Measurements from ENCODE around the gene ZNHIT6. TPM values are rescaled to one million over a fixed set of nuclear protein-coding genes. Genes with fewer than 3 reads are reported as not detected.

The ZNHIT6 gene
- total RNA-seq, 1 experiment from 2014 or later = 56.2 TPM

DNA sequence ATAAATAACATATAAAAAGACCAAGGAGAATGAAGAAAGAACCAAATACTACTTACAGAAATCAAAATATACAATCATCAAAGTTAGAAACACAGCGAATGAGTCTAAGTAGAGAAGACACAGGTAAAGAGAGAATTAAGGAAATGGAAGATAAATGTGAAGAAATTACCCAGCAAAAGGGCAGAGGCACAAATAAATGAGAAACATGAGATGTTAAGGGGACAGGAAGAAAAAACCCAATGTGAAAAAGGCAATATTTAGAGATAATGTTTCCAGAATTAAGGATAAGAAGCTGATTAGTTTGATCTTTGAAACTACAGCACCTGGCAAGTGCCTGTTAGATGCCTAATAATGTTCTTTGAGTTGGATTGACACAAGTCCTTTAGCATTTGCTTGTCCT is 86.8 kb downstream of the ZNHIT6 start:
- CTCF ChIA-PET = no interaction called here

DNA sequence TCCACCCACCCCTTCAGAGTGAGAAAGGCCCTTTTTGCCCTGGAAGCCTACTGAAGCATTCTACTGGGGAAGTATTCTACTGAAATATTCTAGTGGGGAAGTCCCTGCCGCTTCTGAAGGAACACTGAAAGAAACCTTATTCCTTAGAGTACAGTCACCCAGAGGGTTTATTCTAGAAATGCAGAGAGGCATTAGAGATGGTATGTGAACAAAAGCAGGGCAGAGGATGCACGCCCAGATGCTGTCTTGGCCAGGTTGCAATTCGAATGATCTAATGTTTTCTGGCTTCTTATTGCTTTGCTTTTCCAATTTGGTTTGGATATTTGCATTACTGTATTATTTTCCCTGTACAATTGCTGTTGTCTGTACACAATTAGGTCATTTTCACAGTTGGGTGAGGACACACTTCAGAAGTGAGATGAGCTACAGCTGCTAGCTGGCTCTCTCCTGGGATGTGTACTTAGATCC is 90.6 kb downstream of the ZNHIT6 start:
- ChIA-PET POLR2A (interaction anchor here (0.7 to 0.9 kb wide), 2 partner anchors 23 to 999 kb away, joined by 3 to 4 read pairs; no protein-coding TSS in a partner anchor), CTCF (interaction anchor here (1.1 kb wide), 1 partner anchor 75 kb away, joined by 3 read pairs; no protein-coding TSS in a partner anchor)
- TF ChIP-seq TCF7L2 (IDR thresholded peaks at IDR 0.05; ENCODE audit: low read depth, low read length) (no peak), POLR2AphosphoS5 (IDR thresholded peaks at IDR 0.05; ENCODE audit: low read depth, low read length) (no peak), SIN3A (IDR thresholded peaks at IDR 0.05; ENCODE audit: borderline replicate concordance, insufficient read depth, low read depth, low read length) (no peak)
- TF ChIP-seq, protein P1, sequence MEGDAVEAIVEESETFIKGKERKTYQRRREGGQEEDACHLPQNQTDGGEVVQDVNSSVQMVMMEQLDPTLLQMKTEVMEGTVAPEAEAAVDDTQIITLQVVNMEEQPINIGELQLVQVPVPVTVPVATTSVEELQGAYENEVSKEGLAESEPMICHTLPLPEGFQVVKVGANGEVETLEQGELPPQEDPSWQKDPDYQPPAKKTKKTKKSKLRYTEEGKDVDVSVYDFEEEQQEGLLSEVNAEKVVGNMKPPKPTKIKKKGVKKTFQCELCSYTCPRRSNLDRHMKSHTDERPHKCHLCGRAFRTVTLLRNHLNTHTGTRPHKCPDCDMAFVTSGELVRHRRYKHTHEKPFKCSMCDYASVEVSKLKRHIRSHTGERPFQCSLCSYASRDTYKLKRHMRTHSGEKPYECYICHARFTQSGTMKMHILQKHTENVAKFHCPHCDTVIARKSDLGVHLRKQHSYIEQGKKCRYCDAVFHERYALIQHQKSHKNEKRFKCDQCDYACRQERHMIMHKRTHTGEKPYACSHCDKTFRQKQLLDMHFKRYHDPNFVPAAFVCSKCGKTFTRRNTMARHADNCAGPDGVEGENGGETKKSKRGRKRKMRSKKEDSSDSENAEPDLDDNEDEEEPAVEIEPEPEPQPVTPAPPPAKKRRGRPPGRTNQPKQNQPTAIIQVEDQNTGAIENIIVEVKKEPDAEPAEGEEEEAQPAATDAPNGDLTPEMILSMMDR (IDR thresholded peaks at IDR 0.05) = no peak
- TF ChIP-seq, protein P2, sequence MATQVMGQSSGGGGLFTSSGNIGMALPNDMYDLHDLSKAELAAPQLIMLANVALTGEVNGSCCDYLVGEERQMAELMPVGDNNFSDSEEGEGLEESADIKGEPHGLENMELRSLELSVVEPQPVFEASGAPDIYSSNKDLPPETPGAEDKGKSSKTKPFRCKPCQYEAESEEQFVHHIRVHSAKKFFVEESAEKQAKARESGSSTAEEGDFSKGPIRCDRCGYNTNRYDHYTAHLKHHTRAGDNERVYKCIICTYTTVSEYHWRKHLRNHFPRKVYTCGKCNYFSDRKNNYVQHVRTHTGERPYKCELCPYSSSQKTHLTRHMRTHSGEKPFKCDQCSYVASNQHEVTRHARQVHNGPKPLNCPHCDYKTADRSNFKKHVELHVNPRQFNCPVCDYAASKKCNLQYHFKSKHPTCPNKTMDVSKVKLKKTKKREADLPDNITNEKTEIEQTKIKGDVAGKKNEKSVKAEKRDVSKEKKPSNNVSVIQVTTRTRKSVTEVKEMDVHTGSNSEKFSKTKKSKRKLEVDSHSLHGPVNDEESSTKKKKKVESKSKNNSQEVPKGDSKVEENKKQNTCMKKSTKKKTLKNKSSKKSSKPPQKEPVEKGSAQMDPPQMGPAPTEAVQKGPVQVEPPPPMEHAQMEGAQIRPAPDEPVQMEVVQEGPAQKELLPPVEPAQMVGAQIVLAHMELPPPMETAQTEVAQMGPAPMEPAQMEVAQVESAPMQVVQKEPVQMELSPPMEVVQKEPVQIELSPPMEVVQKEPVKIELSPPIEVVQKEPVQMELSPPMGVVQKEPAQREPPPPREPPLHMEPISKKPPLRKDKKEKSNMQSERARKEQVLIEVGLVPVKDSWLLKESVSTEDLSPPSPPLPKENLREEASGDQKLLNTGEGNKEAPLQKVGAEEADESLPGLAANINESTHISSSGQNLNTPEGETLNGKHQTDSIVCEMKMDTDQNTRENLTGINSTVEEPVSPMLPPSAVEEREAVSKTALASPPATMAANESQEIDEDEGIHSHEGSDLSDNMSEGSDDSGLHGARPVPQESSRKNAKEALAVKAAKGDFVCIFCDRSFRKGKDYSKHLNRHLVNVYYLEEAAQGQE (IDR thresholded peaks at IDR 0.05; ENCODE audit: insufficient read depth in 1 of 2, low read depth in 2 of 2, low read length in 1 of 2) = no peak
- intact Hi-C loops (cut with micrococcal nuclease; ENCODE audit: unreplicated experiment) (no loop called here), in situ Hi-C loops (cut with HindIII; ENCODE audit: low pct_unique_long_range_greater_than_20kb, low sequenced_read_pairs) (no loop called here)
- Histone ChIP-seq H3K36me3 (ENCODE audit: control insufficient read depth, insufficient read depth, low read length) (no peaks in the 10 kb centered on the region), H3K4me1 (ENCODE audit: control insufficient read depth, insufficient read depth, low read length) (peaks cover 13% of the 10 kb centered on the region), H3K9me3 (ENCODE audit: control insufficient read depth, insufficient read depth, low read depth, low read length) (peaks cover 29% of the 10 kb centered on the region), H3K27ac (ENCODE audit: low read length) (peak overlapping the region; percentile 70), H3K4me3 (ENCODE audit: low read depth in 2 of 2, low read length in 2 of 2) (no peak overlapping the region), H3K27me3 (ENCODE audit: control insufficient read depth, insufficient read depth, low read length) (no peaks in the 10 kb centered on the region)
- no peak for DNase-seq (ENCODE audit: low read depth, low spot score)
- no TSS peak for BruUV-seq (replicated peaks)
- peak; percentile 8; the same call in 1 of the 2 replicates for ATAC-seq

More for the DNA sequence above, 86.8 kb downstream of the ZNHIT6 start:
- Histone ChIP-seq H3K4me3 (ENCODE audit: low read depth in 2 of 2, low read length in 2 of 2) (no peak overlapping the region), H3K27ac (ENCODE audit: low read length) (no peak overlapping the region; the same call in 1 of the 2 replicates), H3K27me3 (ENCODE audit: control insufficient read depth, insufficient read depth, low read length) (no peaks in the 10 kb centered on the region), H3K36me3 (ENCODE audit: control insufficient read depth, insufficient read depth, low read length) (no peaks in the 10 kb centered on the region), H3K4me1 (ENCODE audit: control insufficient read depth, insufficient read depth, low read length) (0 out of 2 replicates have a peak, but pooled peaks cover 4% of the 10 kb centered on the region), H3K9me3 (ENCODE audit: control insufficient read depth, insufficient read depth, low read depth, low read length) (peaks cover 61% of the 10 kb centered on the region)
- no peak for TF ChIP-seq SIN3A (IDR thresholded peaks at IDR 0.05; ENCODE audit: borderline replicate concordance, insufficient read depth, low read depth, low read length)
- TF ChIP-seq, protein P1 (IDR thresholded peaks at IDR 0.05) = no peak
- TF ChIP-seq POLR2AphosphoS5 (IDR thresholded peaks at IDR 0.05; ENCODE audit: low read depth, low read length) = no peak
- TF ChIP-seq, protein P2 (IDR thresholded peaks at IDR 0.05; ENCODE audit: insufficient read depth in 1 of 2, low read depth in 2 of 2, low read length in 1 of 2) = no peak
- TF ChIP-seq TCF7L2 (IDR thresholded peaks at IDR 0.05; ENCODE audit: low read depth, low read length) = no peak
- no peak for ATAC-seq
- in situ Hi-C loops (cut with HindIII; ENCODE audit: low pct_unique_long_range_greater_than_20kb, low sequenced_read_pairs) (no loop called here), intact Hi-C loops (cut with micrococcal nuclease; ENCODE audit: unreplicated experiment) (no loop called here)
- DNase-seq (ENCODE audit: low read depth, low spot score) = no peak
- no TSS peak for BruUV-seq (replicated peaks)
- POLR2A ChIA-PET = no interaction called here
